HG03159 (cell line): Measurements from ENCODE around the gene U2AF2.

ENCODE experiments used
- ATAC-seq: cut with Tn5 transposase; IDR thresholded peaks from one replicate; pipeline ENCODE4 v1.9.1; 2021; ENCODE audit warnings: mild to moderate bottlenecking, moderate library complexity; ENCODE audit not compliant: unreplicated experiment

Gene U2AF2

GRCh38 chr19:55654868-55655647 is at the start of gene U2AF2:
Gene U2AF2 (plus strand): TSS chr19:55655035. CDS start chr19:55655105, 70 bp downstream.
- ATAC-seq, result peak; percentile 38

GRCh38 chr19:55605207-55605636 is 49.6 kb upstream of the U2AF2 start:
- peak; percentile 78 for ATAC-seq

- peak; percentile 34 for ATAC-seq
These were observed 49.0 kb upstream of the U2AF2 start, which contains the start of gene ZNF865 for GRCh38 chr19:55605637-55606470. Gene ZNF865 (plus strand): TSS chr19:55605647. CDS start chr19:55613619, 7,972 bp downstream.

- ATAC-seq, result no peak
These were observed 48.4 kb upstream of the U2AF2 start for GRCh38 chr19:55606471-55606787.

- no peak for ATAC-seq
These were observed 48.0 kb upstream of the U2AF2 start for GRCh38 chr19:55606817-55607216.

GRCh38 chr19:55609326-55609725 is 45.5 kb upstream of the U2AF2 start:
- no peak for ATAC-seq

- ATAC-seq, result no peak
These were observed 43.4 kb upstream of the U2AF2 start for GRCh38 chr19:55611300-55611982.

- ATAC-seq, result no peak
These were observed 42.7 kb upstream of the U2AF2 start for GRCh38 chr19:55611983-55612645.

GRCh38 chr19:55613396-55613795 is 41.4 kb upstream of the U2AF2 start:
- ATAC-seq, result no peak

GRCh38 chr19:55613930-55614710 is 40.7 kb upstream of the U2AF2 start:
- no peak for ATAC-seq

- no peak for ATAC-seq
These were observed 39.9 kb upstream of the U2AF2 start for GRCh38 chr19:55614711-55615542.

- no peak for ATAC-seq
These were observed 39.1 kb upstream of the U2AF2 start for GRCh38 chr19:55615543-55616394.

GRCh38 chr19:55616395-55616875 is 38.4 kb upstream of the U2AF2 start:
- no peak for ATAC-seq

GRCh38 chr19:55617426-55617825 is 37.4 kb upstream of the U2AF2 start:
- ATAC-seq, result no peak

GRCh38 chr19:55618426-55618825 is 36.4 kb upstream of the U2AF2 start:
- ATAC-seq, result no peak

GRCh38 chr19:55619286-55619685 is 35.5 kb upstream of the U2AF2 start:
- ATAC-seq, result no peak

- no peak for ATAC-seq
These were observed 34.2 kb upstream of the U2AF2 start for GRCh38 chr19:55620410-55621204.
